Measurements from ENCODE around the gene HLCS.

- no peak for TF ChIP-seq CTCF (optimal IDR thresholded peaks at IDR 0.05 in 1 of 3, IDR thresholded peaks at IDR 0.05 in 1 of 3, conservative IDR thresholded peaks at IDR 0.05 in 1 of 3; ENCODE audit: extremely low read depth in 1 of 3, insufficient read depth in 2 of 3, low read length in 3 of 3)
- no peak for TF ChIP-seq EZH2 (IDR thresholded peaks at IDR 0.05; ENCODE audit: low read length)
Observed at GRCh38 chr21:36915696-36916245, 50.7 kb downstream of the HLCS start.
